Body of pancreas (tissue), 4 donors: ENCODE results near the gene PRDM13.

ENCODE experiments used
- POLR2A ChIP-seq, 3 donors: fragments of 450-650 bp; IDR thresholded peaks; one replicate each; pipeline ENCODE4 v1.6.1; 2016; ENCODE audit warnings: antibody characterized with exemption in 3 of 3, mild to moderate bottlenecking in 2 of 3
- TF ChIP-seq, protein P1 (sequence below), 7 experiments: fragments of 450-650 bp in 4 of 7; fragments of 200-600 bp in 3 of 7; sonication (generic) in 3 of 7; IDR thresholded peaks; one replicate each; pipeline ENCODE4 v1.5.1; 2016 to 2019; ENCODE audit warnings: antibody characterized with exemption in 7 of 7

DNA sequence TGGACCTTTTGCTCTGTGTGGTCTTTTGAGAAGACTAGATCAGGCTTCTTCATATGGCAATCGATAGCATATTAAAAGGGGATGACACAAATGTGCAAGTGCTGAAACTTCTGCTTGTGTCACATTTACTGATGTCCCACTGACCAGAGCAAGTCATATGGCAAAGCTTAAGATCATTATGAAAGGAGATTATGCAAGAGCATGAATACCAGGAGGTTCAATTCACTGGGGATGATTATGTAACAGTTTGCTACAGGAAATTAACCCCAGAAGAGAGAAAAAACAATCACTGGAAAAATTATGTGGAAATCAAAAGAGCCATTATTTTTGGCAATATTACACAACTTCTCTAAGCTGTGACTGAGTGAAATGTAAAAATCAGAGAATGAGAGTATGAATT lies 13.7 kb upstream of the PRDM13 start:
- TF ChIP-seq, protein P1, sequence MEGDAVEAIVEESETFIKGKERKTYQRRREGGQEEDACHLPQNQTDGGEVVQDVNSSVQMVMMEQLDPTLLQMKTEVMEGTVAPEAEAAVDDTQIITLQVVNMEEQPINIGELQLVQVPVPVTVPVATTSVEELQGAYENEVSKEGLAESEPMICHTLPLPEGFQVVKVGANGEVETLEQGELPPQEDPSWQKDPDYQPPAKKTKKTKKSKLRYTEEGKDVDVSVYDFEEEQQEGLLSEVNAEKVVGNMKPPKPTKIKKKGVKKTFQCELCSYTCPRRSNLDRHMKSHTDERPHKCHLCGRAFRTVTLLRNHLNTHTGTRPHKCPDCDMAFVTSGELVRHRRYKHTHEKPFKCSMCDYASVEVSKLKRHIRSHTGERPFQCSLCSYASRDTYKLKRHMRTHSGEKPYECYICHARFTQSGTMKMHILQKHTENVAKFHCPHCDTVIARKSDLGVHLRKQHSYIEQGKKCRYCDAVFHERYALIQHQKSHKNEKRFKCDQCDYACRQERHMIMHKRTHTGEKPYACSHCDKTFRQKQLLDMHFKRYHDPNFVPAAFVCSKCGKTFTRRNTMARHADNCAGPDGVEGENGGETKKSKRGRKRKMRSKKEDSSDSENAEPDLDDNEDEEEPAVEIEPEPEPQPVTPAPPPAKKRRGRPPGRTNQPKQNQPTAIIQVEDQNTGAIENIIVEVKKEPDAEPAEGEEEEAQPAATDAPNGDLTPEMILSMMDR (IDR thresholded peaks at IDR 0.05): no peak
- no peak for TF ChIP-seq POLR2A (IDR thresholded peaks at IDR 0.05)
